ENCODE data around the gene C9orf72.
"Not testable (repeated sequence)": the region's sequence is repeated elsewhere in the genome, so short reads cannot be mapped to it uniquely, and the experiment has no call there.

C9orf72 gene

DNA sequence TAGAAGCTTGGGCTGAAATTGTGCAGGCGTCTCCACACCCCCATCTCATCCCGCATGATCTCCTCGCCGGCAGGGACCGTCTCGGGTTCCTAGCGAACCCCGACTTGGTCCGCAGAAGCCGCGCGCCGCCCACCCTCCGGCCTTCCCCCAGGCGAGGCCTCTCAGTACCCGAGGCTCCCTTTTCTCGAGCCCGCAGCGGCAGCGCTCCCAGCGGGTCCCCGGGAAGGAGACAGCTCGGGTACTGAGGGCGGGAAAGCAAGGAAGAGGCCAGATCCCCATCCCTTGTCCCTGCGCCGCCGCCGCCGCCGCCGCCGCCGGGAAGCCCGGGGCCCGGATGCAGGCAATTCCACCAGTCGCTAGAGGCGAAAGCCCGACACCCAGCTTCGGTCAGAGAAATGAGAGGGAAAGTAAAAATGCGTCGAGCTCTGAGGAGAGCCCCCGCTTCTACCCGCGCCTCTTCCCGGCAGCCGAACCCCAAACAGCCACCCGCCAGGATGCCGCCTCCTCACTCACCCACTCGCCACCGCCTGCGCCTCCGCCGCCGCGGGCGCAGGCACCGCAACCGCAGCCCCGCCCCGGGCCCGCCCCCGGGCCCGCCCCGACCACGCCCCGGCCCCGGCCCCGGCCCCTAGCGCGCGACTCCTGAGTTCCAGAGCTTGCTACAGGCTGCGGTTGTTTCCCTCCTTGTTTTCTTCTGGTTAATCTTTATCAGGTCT lies at the start of gene C9orf72:
C9orf72 (minus strand) TSS at position 564 of the 716 bp plus-strand sequence. CDS start 6,361 bp downstream, outside the sequence.
- DNase-seq: peak; percentile 92

GRCh38 chr9:27622693-27623340 lies 49.5 kb upstream of the C9orf72 start:
- DNase-seq: no peak

DNA sequence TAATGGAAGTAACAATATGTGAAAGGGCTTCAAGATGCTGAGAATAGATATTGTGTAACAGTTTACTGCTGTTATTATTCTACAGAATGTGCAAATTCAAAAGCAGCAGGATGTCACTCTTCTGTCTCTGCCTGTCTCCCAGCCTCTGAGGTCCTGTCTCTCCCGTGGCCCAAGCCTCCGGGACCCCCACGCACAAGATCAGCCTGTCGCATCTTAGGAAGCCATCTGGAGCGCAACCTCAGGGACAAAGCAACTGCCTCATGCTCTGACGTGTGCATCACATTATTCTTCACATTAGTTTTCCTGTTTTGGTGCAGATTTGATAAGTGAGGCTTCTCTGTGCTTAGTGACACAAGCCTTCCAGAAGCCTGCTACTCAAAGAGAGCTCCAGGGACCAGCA lies 46.5 kb upstream of the C9orf72 start:
- DNase-seq: no peak

- DNase-seq: no peak
Measured at GRCh38 chr9:27618066-27618465, 44.8 kb upstream of the C9orf72 start.

DNA sequence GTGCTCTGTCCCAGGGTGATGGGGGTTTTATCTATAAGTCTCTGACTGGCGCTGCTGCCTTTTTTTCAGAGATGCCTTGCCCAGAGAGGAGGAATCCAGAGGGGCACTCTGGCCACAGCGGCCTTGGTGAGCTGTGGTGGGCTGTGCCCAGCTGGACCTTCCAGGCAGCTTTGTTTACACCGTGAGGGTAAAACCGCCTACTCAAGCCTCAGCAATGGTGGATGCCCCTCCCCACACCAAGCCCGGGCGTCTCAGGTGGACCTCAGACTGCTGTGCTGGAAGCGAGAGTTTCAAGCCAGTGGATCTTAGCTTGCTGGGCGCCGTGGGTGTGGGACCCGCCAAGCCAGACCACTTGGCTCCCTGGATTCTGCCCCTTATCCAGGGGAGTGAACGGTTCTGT lies 41.3 kb upstream of the C9orf72 start:
- no peak for DNase-seq

- DNase-seq: not testable (repeated sequence)
Measured at GRCh38 chr9:27612036-27612435, 38.8 kb upstream of the C9orf72 start.

DNA sequence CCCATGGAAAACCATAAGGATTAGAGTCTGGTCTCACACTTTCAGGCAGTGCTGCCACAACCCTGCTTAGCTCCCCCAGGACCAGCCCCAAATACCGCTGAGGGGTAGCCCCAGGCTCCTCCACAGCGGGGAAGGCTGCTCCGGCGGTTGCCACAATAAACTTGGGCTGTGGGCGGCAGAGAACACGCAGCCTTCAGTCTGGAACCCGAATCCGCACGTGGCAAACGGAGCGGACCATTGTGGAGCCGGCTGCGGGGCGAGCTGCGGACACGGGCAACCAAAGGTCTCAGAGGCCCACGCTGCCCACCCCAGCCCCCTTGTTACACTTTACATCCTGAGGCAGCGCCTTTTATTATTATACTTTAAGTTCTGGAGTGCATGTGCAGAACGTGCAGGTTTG lies 37.3 kb upstream of the C9orf72 start:
- no peak for DNase-seq

DNA sequence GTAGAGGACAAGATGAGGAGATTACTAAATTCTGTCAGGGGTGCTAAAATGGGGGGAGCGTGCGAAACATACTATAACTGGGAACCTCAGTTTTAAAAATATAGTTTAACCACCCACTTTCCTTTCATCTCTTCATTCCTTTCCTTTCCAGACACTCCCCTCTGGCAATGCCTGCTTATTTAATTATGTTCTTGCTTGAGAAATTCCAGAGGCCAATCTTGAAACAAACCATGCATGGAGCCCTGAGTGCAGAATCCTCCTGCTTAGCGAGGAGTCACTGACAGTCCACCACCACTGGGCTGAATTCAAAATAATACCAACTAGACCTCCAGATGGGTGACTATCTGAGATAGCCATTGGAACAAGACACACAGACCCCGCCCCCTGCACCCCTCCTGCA lies 29.7 kb upstream of the C9orf72 start:
- DNase-seq: no peak

DNA sequence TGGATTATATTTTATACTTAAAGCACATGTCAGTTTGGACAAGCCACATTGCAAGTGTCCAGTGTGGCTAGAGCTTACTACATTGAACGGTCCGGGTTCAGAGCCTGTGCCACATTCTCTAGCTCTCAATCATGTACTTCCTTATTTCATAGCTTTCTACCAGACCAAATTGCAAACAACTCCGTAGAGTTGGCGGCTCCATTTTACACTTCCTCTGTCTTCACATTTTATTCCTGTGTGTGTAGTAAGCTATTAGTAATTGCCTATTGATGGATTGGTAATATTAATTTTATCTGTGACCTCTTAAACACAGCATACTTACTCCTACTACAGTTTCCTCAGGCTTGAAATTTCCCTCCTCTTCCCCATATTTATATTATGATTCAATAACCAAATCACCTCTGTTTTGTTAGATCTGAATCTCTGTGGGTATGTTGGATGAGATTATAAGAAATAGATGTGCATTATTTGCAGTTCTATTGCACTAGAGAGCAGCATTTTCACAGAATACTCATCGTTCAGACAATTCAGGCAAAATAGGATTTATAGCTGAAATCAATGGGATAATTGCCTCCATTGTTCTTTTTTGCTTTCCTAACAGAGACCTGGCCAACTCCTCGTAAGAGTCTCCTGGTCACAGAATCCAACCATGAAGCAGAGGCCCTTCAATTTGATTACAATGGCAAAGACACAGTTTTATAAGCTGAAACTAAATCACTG lies 29.0 kb upstream of the C9orf72 start:
- no peak for DNase-seq

- no peak for DNase-seq
Measured at GRCh38 chr9:27601396-27601795, 28.1 kb upstream of the C9orf72 start.

- DNase-seq: no peak
Measured at GRCh38 chr9:27600256-27600655, 27.0 kb upstream of the C9orf72 start.

DNA sequence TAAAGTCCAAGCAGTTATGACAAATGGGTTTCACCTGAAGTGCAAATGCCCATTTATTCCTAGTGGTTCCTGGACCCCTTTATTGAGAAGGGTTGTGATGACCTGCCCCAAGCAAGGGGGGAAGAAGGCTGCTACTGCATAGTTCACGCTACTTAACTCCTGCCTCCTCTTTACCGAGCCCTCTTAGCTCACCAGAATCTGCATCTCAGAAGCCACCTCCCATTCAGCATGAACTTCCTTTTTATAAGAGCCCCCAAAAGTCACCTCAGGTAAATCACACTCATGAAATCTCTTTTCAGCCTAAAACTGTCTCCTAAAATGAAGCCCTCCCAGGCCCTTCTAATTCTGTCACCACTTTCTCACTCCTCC lies 26.6 kb upstream of the C9orf72 start:
- DNase-seq: no peak

- no peak for DNase-seq
Measured at GRCh38 chr9:27599102-27599869, 26.0 kb upstream of the C9orf72 start.

DNA sequence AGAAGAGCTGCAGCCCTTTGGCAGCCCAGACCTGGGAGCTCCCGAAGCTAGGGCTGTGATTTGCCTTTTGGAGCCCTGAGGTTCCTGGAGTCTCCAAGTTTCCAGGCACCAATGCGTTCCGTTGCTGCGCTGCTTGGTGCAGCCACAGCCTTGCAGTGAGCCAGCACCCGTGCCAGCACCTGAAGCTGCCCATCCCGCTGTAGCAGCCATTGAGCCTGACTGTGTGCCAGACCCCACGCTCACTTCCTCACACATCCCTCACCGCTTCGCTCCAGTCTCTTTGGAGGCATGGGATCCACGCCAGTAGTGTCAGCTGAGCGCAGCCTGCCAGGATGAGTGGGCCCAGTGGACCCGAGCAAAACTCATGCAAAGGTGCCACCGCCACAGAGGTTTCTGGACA lies 22.5 kb upstream of the C9orf72 start:
- DNase-seq: no peak

DNA sequence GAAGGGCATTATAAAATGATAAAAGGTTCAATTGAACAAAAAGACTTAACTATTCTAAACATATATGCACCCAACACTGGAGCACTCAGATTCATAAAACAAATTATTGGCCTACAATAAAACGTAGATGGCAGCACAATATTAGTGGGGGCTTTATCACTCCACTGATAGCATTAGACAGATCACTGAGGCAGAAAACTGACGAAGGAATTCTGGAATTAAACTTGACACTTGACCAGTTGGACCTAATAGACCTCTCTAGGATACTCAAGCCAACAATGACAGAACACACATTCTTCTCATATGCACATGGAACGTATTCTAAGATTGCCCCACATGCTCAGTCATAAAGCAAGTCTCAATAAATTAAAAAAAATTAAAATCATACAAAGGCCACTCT lies 18.4 kb upstream of the C9orf72 start:
- DNase-seq: no peak

GRCh38 chr9:27591093-27591492 lies 17.8 kb upstream of the C9orf72 start:
- no peak for DNase-seq

DNA sequence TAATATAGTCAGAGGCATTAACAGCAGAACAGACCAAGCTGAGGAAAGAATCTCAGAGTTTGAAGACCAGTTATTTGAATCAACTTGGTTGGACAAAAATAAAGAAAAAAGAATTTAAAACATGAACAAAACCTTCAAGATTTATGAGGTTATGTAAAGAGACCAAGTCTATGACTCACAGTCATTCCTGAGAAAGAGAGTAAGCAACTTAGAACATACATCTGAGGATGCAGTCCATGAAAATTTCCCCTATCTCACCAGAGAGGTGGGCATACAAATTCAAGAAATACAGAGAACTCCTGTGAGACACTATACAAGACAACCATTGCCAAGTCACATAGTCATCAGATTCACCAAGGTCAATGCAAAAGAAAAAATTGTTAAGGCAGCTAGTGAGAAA lies 17.4 kb upstream of the C9orf72 start:
- DNase-seq: no peak

GRCh38 chr9:27589462-27589861 lies 16.2 kb upstream of the C9orf72 start:
- no peak for DNase-seq

- DNase-seq: no peak
Measured at GRCh38 chr9:27586304-27586703, 13.0 kb upstream of the C9orf72 start.

GRCh38 chr9:27584931-27585330 lies 11.7 kb upstream of the C9orf72 start:
- DNase-seq: no peak

DNA sequence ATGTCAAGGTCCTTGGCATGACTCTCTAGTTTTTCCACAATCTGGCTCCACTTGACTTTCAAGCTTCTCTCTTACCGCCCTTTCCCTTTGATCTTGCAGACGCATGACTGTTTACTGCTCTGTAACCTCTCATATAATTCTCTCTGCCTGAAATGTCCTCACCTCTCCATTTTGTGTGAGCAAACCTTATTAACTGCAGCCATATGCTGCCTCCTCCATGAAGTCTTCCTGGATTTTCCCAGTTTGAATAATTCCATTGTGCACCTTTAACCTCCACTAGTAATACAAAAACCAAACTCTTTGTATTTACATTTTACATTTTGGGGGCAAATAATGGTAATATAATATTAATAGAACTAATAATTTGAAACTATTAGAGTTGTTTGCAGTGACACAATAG lies 9.5 kb upstream of the C9orf72 start:
- no peak for DNase-seq

- DNase-seq: no peak
Measured at GRCh38 chr9:27581826-27582225, 8.5 kb upstream of the C9orf72 start.
